Esophagus muscularis mucosa (tissue), 4 donors: ENCODE results near the gene RASL10A. TPM values are rescaled to one million over a fixed set of nuclear protein-coding genes. Genes with fewer than 3 reads are reported as not detected.

Experiments
- DNase-seq: peaks from one replicate; pipeline ENCODE4 v3.0.0-alpha.2; 2017; ENCODE audit errors: extremely low spot score
- H3K27ac ChIP-seq, 4 donors: fragments of 200-600 bp; sonication (generic); replicated peaks in 1 of 4; 1 replicate in 3 of 4; 2 replicates in 1 of 4; pipeline ENCODE4 v1.5.1; 2016 to 2019; ENCODE audit warnings: mild to moderate bottlenecking in 1 of 4
- H3K27me3 ChIP-seq, 4 donors: fragments of 200-600 bp; sonication (generic); one replicate each; pipeline versions ENCODE4 v1.5.1 to v1.6.0; 2016 to 2019
- H3K36me3 ChIP-seq, 4 donors: fragments of 200-600 bp; sonication (generic); one replicate each; pipeline ENCODE4 v1.5.1; 2016 to 2019
- H3K4me1 ChIP-seq, 4 donors: fragments of 200-600 bp; sonication (generic); one replicate each; pipeline ENCODE4 v1.5.1; 2016 to 2019
- H3K4me3 ChIP-seq, 4 donors: fragments of 200-600 bp; sonication (generic); 1 replicate in 2 of 4; 2 replicates in 2 of 4; pipeline ENCODE4 v1.5.1; 2016 to 2019; ENCODE audit warnings: mild to moderate bottlenecking in 4 of 4, moderate library complexity in 1 of 4
- H3K9me3 ChIP-seq, 4 donors: fragments of 200-600 bp; sonication (generic); 1 replicate in 3 of 4; 2 replicates in 1 of 4; pipeline ENCODE4 v1.5.1; 2016 to 2019
- CTCF ChIP-seq, 3 experiments: fragments of 200-600 bp in 2 of 3; fragments of 450-650 bp in 1 of 3; sonication (generic) in 2 of 3; IDR thresholded peaks; one replicate each; pipeline ENCODE4 v1.5.1; 2017 to 2019; ENCODE audit warnings: antibody characterized with exemption in 3 of 3, mild to moderate bottlenecking in 2 of 3, moderate library complexity in 1 of 3
- EP300 ChIP-seq: sonication (generic); formaldehyde crosslinking; IDR thresholded peaks from one replicate; pipeline ENCODE4 v1.6.1; 2017; ENCODE audit warnings: antibody characterized with exemption
- POLR2A ChIP-seq: fragments of 450-650 bp; IDR thresholded peaks from one replicate; pipeline ENCODE4 v1.6.1; 2017; ENCODE audit warnings: antibody characterized with exemption, moderate library complexity, mild to moderate bottlenecking, low read depth
- POLR2AphosphoS5 ChIP-seq, 2 donors: sonication (generic); formaldehyde crosslinking; IDR thresholded peaks; one replicate each; pipeline ENCODE4 v1.6.1; 2017; ENCODE audit warnings: antibody characterized with exemption in 2 of 2
- WGBS: methylation state at CpG from one replicate; pipeline ENCODE4 v1.1.5; 2018; 5-methylcytosine and 5-hydroxymethylcytosine counted together
- intact Hi-C: fragments of 100-400 bp; cut with DNase I; formaldehyde crosslinking; loops from one replicate; pipeline ENCODE4 v1.15.1; 2023
- total RNA-seq, 4 donors: library from RNA; depleted of rRNA; stranded (reverse); fragments of >200 nt; gene quantifications; one replicate each; pipeline versions ENCODE4 v1.1.0 to v1.2.1, GENCODE V29; 2016

The RASL10A gene
- total RNA-seq, 4 donors from 2014 or later = 0.50 to 1.6 (median 0.84) TPM; not detected in 1

GRCh38 chr22:29319072-29319471 is 3.6 kb upstream of the RASL10A start:
- intact Hi-C loops = no loop called here
- no peak overlapping the region for H3K27ac ChIP-seq
- 89% methylated on average over 2 of the region's 2 CpGs for WGBS
- DNase-seq = no peak
- no peaks in the 10 kb centered on the region for H3K9me3 ChIP-seq
- TF ChIP-seq EP300 (no peak), POLR2A (no peak), CTCF (IDR thresholded peaks at IDR 0.05) (no peak), POLR2AphosphoS5 (IDR thresholded peaks at IDR 0.05) (no peak)
- peaks cover 0 to 29% (median 8%) of the 10 kb centered on the region in 4 donors for H3K27me3 ChIP-seq
- no peaks in the 10 kb centered on the region for H3K36me3 ChIP-seq
- peaks cover 13 to 20% (median 19%) of the 10 kb centered on the region in 4 donors for H3K4me1 ChIP-seq
- H3K4me3 ChIP-seq = no peak overlapping the region

GRCh38 chr22:29317827-29318454 is 2.4 kb upstream of the RASL10A start:
- DNase-seq = no peak
- Histone ChIP-seq H3K27me3 (peaks cover 0 to 38% (median 10%) of the 10 kb centered on the region in 4 donors), H3K4me1 (peaks cover 24 to 31% (median 30%) of the 10 kb centered on the region in 4 donors), H3K9me3 (no peaks in the 10 kb centered on the region), H3K36me3 (peaks cover 0 to under 1% (median 0%) of the 10 kb centered on the region in 4 donors), H3K27ac (no peak overlapping the region), H3K4me3 (no peak overlapping the region)
- TF ChIP-seq CTCF (IDR thresholded peaks at IDR 0.05) (no peak), EP300 (no peak), POLR2A (no peak), POLR2AphosphoS5 (IDR thresholded peaks at IDR 0.05) (no peak)
- WGBS = 95% methylated on average over 15 of the region's 18 CpGs
- intact Hi-C loops = no loop called here

- Histone ChIP-seq H3K4me1 (peaks cover 40 to 48% (median 45%) of the 10 kb centered on the region in 4 donors), H3K4me3 (peak overlapping the region in 1 of 4 donors; percentile 47), H3K36me3 (peaks cover 0 to 13% (median 4%) of the 10 kb centered on the region in 4 donors), H3K27me3 (peaks cover 0 to 38% (median 10%) of the 10 kb centered on the region in 4 donors), H3K9me3 (no peaks in the 10 kb centered on the region), H3K27ac (no peak overlapping the region)
- no peak for DNase-seq
- WGBS = 94% methylated on average over 6 of the region's 18 CpGs
- intact Hi-C loops = no loop called here
- no peak for TF ChIP-seq CTCF (IDR thresholded peaks at IDR 0.05)
- TF ChIP-seq EP300 = no peak
- TF ChIP-seq POLR2AphosphoS5 (IDR thresholded peaks at IDR 0.05) = no peak
- TF ChIP-seq POLR2A = no peak
Observed at GRCh38 chr22:29316141-29316828, 788 bp upstream of the RASL10A start.

- Histone ChIP-seq H3K27me3 (peaks cover 0 to 38% (median 10%) of the 10 kb centered on the region in 4 donors), H3K27ac (no peak overlapping the region), H3K36me3 (peaks cover 0 to 13% (median 4%) of the 10 kb centered on the region in 4 donors), H3K4me3 (peak overlapping the region; percentile 45 to 57 (median 48)), H3K9me3 (no peaks in the 10 kb centered on the region), H3K4me1 (peaks cover 55 to 63% (median 61%) of the 10 kb centered on the region in 4 donors)
- 5% methylated on average over 33 of the region's 69 CpGs for WGBS
- intact Hi-C loops = no loop called here
- no peak for DNase-seq
- TF ChIP-seq EP300 = no peak
- TF ChIP-seq POLR2AphosphoS5 (IDR thresholded peaks at IDR 0.05) = no peak
- TF ChIP-seq POLR2A = no peak
- no peak for TF ChIP-seq CTCF (IDR thresholded peaks at IDR 0.05)
Observed at GRCh38 chr22:29314537-29315285, 786 bp downstream of the RASL10A start.
